Activated effector memory CD4-positive, alpha-beta T cell treated with Interleukin-2 at 50 U/mL for 16 hours (primary cell): ENCODE data around the gene TRMU.

Source experiments
- DNase-seq: peaks from one replicate; pipeline ENCODE4 v3.0.0-alpha.2; 2020

TRMU gene

GRCh38 chr22:46373159-46373558, 37.6 kb downstream of the TRMU start:
- no peak for DNase-seq

- peak; percentile 7 for DNase-seq
Measured at GRCh38 chr22:46373921-46374662, 38.6 kb downstream of the TRMU start.

GRCh38 chr22:46374663-46375474, 39.4 kb downstream of the TRMU start:
- no peak for DNase-seq

- DNase-seq: no peak
Measured at GRCh38 chr22:46376111-46376510, 40.6 kb downstream of the TRMU start.

GRCh38 chr22:46376908-46377524, 41.5 kb downstream of the TRMU start:
- DNase-seq: no peak

GRCh38 chr22:46377525-46378425, 42.3 kb downstream of the TRMU start:
- no peak for DNase-seq

- DNase-seq: no peak
Measured at GRCh38 chr22:46378426-46379065, 43.0 kb downstream of the TRMU start.

- DNase-seq: no peak
Measured at GRCh38 chr22:46379066-46379930, 43.8 kb downstream of the TRMU start.

- DNase-seq: no peak
Measured at GRCh38 chr22:46380069-46380468, 44.6 kb downstream of the TRMU start.

- DNase-seq: no peak
Measured at GRCh38 chr22:46380581-46380980, 45.1 kb downstream of the TRMU start.

GRCh38 chr22:46381142-46381541, 45.6 kb downstream of the TRMU start:
- DNase-seq: no peak

GRCh38 chr22:46381731-46382130, 46.2 kb downstream of the TRMU start:
- no peak for DNase-seq

- no peak for DNase-seq
Measured at GRCh38 chr22:46382524-46382923, 47.0 kb downstream of the TRMU start.

GRCh38 chr22:46386312-46386711, 50.8 kb downstream of the TRMU start:
- DNase-seq: no peak

GRCh38 chr22:46387748-46388147, 52.2 kb downstream of the TRMU start:
- DNase-seq: no peak

GRCh38 chr22:46388647-46389046, 53.1 kb downstream of the TRMU start:
- no peak for DNase-seq

- no peak for DNase-seq
Measured at GRCh38 chr22:46389081-46389480, 53.6 kb downstream of the TRMU start.

GRCh38 chr22:46390105-46390651, 54.7 kb downstream of the TRMU start:
- no peak for DNase-seq

- no peak for DNase-seq
Measured at GRCh38 chr22:46390652-46391301, 55.3 kb downstream of the TRMU start.

- no peak for DNase-seq
Measured at GRCh38 chr22:46391486-46392136, 56.1 kb downstream of the TRMU start.
